AG09309 (cell line): ENCODE results near the gene SPRED1.

Source experiments
- DNase-seq: peaks from one replicate; pipeline ENCODE4 v3.0.0-alpha.2; 2010; ENCODE audit warnings: low read depth
- H3K4me3 ChIP-seq: 2 replicates; pipeline ENCODE4 v1.5.1; 2011; ENCODE audit warnings: mild to moderate bottlenecking, low read depth, low read length, moderate library complexity; ENCODE audit not compliant: control insufficient read depth
- TF ChIP-seq, protein P1 (sequence below): IDR thresholded peaks from 2 replicates; pipeline ENCODE4 v1.5.1; 2011; ENCODE audit warnings: mild to moderate bottlenecking, low read depth, low read length, inconsistent platforms; ENCODE audit not compliant: insufficient read depth, control insufficient read depth; ENCODE audit errors: missing control alignments

The SPRED1 gene

DNA sequence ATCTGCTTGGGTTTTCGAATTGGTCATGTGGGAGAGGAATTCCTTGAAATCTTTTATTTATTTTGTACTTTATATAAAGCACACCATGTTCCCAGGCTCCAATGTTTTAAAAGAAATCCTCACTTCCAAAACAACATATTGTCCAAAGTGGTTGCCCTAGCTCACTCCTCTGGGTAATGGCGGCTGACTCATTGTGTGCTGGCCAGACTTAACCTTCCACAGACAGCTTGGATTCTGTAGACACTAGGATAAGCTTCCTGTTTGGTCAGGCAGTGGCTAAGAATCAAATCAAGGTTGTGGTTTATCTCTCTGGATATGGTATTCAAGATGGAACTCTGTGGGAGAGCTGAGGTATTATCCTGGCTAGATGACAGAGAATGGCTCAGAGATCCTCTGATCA, 145.5 kb downstream of the SPRED1 start:
- TF ChIP-seq, protein P1, sequence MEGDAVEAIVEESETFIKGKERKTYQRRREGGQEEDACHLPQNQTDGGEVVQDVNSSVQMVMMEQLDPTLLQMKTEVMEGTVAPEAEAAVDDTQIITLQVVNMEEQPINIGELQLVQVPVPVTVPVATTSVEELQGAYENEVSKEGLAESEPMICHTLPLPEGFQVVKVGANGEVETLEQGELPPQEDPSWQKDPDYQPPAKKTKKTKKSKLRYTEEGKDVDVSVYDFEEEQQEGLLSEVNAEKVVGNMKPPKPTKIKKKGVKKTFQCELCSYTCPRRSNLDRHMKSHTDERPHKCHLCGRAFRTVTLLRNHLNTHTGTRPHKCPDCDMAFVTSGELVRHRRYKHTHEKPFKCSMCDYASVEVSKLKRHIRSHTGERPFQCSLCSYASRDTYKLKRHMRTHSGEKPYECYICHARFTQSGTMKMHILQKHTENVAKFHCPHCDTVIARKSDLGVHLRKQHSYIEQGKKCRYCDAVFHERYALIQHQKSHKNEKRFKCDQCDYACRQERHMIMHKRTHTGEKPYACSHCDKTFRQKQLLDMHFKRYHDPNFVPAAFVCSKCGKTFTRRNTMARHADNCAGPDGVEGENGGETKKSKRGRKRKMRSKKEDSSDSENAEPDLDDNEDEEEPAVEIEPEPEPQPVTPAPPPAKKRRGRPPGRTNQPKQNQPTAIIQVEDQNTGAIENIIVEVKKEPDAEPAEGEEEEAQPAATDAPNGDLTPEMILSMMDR = no peak
- DNase-seq = peak; percentile 89
- no peak overlapping the region for H3K4me3 ChIP-seq

DNA sequence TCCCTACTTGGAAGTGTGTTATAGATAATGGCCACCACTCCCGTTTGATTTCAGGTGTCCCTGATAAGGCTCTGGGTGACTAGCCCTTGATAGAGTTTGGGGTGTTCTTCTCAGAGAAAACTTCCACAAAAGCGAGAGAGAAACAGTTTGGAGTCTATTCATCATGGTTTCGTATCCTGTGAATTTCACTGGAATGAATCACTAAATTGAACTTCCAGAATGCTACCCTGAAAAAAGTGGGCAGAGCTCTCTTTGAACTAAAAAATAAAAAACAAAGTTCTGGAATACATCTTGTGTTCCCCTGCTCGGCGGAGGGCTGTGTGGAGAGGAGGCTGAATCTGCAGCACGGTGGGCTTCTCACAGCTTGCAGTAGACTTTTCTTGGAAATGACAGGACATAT, 148.5 kb downstream of the SPRED1 start:
- DNase-seq = no peak
- TF ChIP-seq, protein P1 = no peak
- no peak overlapping the region for H3K4me3 ChIP-seq

GRCh38 chr15:38401701-38402100, 149.1 kb downstream of the SPRED1 start:
- TF ChIP-seq, protein P1 = no peak
- H3K4me3 ChIP-seq = no peak overlapping the region
- DNase-seq = no peak

DNA sequence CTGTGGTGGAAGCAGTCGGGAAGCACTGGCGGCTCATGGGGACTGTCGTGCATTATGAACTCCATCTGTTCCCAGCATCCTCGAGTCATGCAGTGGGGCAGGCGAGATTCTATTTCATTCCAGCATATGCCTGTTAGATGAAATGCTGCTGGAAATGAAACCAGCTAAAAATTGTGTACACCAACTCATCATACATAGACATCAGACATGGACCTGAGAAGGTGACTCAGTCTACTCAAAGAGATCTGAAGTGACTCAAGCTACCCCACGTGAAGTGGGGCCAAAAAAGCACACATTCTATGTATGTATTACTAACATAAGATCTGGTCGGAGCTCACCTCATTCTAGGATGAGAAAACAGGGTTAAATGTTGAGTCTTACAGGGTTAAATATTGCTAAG, 153.8 kb downstream of the SPRED1 start:
- no peak overlapping the region; the same call in 1 of the 2 replicates for H3K4me3 ChIP-seq
- DNase-seq = no peak
- TF ChIP-seq, protein P1 = no peak
